ENCODE measurements around the gene PCSK5. TPM values are rescaled to one million over a fixed set of nuclear protein-coding genes. Genes with fewer than 3 reads are reported as not detected.

PCSK5 gene
- 1 to 10 TPM in 1 of 2 donors, under 1 TPM in 1; 0.93 to 3.6 TPM for total RNA-seq
- under 1 TPM; 0.58 to 0.71 TPM for polyA plus RNA-seq

DNA sequence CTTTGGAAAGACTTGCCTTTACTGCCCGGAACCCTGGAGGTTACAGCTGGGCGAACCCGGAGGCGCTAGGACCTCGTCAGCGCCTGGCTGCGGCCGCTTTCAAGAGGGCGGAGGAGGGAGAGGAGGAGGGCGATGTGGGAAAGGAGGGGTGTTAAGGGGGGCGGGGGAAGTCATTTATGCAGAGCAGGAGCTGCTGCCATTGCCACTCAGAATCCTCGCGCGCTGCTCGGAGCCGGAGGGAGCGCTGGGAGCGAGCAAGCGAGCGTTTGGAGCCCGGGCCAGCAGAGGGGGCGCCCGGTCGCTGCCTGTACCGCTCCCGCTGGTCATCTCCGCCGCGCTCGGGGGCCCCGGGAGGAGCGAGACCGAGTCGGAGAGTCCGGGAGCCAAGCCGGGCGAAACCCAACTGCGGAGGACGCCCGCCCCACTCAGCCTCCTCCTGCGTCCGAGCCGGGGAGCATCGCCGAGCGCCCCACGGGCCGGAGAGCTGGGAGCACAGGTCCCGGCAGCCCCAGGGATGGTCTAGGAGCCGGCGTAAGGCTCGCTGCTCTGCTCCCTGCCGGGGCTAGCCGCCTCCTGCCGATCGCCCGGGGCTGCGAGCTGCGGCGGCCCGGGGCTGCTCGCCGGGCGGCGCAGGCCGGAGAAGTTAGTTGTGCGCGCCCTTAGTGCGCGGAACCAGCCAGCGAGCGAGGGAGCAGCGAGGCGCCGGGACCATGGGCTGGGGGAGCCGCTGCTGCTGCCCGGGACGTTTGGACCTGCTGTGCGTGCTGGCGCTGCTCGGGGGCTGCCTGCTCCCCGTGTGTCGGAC is at the start of gene PCSK5:
TSS of gene PCSK5 (plus strand) at position 202 of the 805 bp plus-strand sequence. CDS start at position 711, 509 bp downstream.
- WGBS: under 1% methylated on average over 83 of the region's 83 CpGs
- Histone ChIP-seq H3K27me3 (ENCODE audit: control insufficient read depth in 4 of 4, insufficient read depth in 4 of 4, low read length in 3 of 4) (no peaks in the 10 kb centered on the region), H3K9me3 (ENCODE audit: control insufficient read depth in 4 of 4, low read length in 3 of 4) (no peaks in the 10 kb centered on the region), H3K36me3 (ENCODE audit: control insufficient read depth in 4 of 4, insufficient read depth in 3 of 4, low read depth in 1 of 4, low read length in 3 of 4) (no peaks in the 10 kb centered on the region), H3K9ac (ENCODE audit: low read depth in 1 of 2, low read length in 2 of 2) (peak within 1 kb of the TSS; percentile 61 to 63), H3K4me1 (ENCODE audit: control insufficient read depth in 4 of 4, insufficient read depth in 4 of 4, low read length in 3 of 4) (peaks cover 5 to 33% (median 18%) of the 10 kb centered on the region in 4 donors), H3K4me3 (ENCODE audit: low read depth in 1 of 3, low read length in 3 of 3) (peak within 1 kb of the TSS; percentile 67 to 87 (median 72)), H3K27ac (ENCODE audit: low read depth in 1 of 2, low read length in 2 of 2) (peak within 1 kb of the TSS; percentile 61 to 75)
- TF ChIP-seq HNF4A (conservative IDR thresholded peaks at IDR 0.05) (no peak), YY1 (IDR thresholded peaks at IDR 0.05) (peak; percentile 62), SP1 (IDR thresholded peaks at IDR 0.05) (peak; percentile 20), JUND (IDR thresholded peaks at IDR 0.05) (peak in 1 of 2 donors; percentile 19), RAD21 (IDR thresholded peaks at IDR 0.05) (peak; percentile 30 to 37), RXRA (IDR thresholded peaks at IDR 0.05) (peak in 1 of 2 donors; percentile 34), FOXA2 (IDR thresholded peaks at IDR 0.05) (no peak), NR2F2 (IDR thresholded peaks at IDR 0.05) (peak; percentile 51)
- TF ChIP-seq, protein P1, sequence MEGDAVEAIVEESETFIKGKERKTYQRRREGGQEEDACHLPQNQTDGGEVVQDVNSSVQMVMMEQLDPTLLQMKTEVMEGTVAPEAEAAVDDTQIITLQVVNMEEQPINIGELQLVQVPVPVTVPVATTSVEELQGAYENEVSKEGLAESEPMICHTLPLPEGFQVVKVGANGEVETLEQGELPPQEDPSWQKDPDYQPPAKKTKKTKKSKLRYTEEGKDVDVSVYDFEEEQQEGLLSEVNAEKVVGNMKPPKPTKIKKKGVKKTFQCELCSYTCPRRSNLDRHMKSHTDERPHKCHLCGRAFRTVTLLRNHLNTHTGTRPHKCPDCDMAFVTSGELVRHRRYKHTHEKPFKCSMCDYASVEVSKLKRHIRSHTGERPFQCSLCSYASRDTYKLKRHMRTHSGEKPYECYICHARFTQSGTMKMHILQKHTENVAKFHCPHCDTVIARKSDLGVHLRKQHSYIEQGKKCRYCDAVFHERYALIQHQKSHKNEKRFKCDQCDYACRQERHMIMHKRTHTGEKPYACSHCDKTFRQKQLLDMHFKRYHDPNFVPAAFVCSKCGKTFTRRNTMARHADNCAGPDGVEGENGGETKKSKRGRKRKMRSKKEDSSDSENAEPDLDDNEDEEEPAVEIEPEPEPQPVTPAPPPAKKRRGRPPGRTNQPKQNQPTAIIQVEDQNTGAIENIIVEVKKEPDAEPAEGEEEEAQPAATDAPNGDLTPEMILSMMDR (IDR thresholded peaks at IDR 0.05; ENCODE audit: low read depth, low read length, missing input control): peak; percentile 15
- TF ChIP-seq, protein P2, sequence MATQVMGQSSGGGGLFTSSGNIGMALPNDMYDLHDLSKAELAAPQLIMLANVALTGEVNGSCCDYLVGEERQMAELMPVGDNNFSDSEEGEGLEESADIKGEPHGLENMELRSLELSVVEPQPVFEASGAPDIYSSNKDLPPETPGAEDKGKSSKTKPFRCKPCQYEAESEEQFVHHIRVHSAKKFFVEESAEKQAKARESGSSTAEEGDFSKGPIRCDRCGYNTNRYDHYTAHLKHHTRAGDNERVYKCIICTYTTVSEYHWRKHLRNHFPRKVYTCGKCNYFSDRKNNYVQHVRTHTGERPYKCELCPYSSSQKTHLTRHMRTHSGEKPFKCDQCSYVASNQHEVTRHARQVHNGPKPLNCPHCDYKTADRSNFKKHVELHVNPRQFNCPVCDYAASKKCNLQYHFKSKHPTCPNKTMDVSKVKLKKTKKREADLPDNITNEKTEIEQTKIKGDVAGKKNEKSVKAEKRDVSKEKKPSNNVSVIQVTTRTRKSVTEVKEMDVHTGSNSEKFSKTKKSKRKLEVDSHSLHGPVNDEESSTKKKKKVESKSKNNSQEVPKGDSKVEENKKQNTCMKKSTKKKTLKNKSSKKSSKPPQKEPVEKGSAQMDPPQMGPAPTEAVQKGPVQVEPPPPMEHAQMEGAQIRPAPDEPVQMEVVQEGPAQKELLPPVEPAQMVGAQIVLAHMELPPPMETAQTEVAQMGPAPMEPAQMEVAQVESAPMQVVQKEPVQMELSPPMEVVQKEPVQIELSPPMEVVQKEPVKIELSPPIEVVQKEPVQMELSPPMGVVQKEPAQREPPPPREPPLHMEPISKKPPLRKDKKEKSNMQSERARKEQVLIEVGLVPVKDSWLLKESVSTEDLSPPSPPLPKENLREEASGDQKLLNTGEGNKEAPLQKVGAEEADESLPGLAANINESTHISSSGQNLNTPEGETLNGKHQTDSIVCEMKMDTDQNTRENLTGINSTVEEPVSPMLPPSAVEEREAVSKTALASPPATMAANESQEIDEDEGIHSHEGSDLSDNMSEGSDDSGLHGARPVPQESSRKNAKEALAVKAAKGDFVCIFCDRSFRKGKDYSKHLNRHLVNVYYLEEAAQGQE (IDR thresholded peaks at IDR 0.05): peak; percentile 54
- DNase-seq (ENCODE audit: low spot score): peak; percentile 80

DNA sequence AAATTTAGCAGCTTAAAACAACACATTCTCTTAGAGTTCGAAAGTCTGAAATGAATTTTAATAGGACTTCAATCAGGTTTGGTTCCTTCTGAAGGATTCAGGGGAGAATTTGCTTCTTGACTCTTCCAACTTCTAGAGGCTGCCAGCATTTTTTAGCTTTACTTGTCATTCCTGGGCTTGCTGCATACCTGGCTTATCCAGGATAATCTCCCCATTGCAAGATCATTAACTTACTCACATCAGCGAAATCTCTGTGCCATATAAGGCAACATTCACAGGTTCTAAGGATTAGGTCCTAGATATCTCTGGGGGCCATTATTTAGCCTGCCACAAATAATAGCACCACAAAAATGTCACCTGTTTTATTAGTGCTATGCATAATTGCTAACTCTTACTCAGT is 46.2 kb upstream of the PCSK5 start:
- no peak for DNase-seq (ENCODE audit: low spot score)
- H3K9me3 ChIP-seq (ENCODE audit: control insufficient read depth in 4 of 4, low read length in 3 of 4): peaks cover 0 to 2% (median 0%) of the 10 kb centered on the region in 4 donors
- H3K36me3 ChIP-seq (ENCODE audit: control insufficient read depth in 4 of 4, insufficient read depth in 3 of 4, low read depth in 1 of 4, low read length in 3 of 4): no peaks in the 10 kb centered on the region
- H3K4me3 ChIP-seq (ENCODE audit: low read depth in 1 of 3, low read length in 3 of 3): no peak overlapping the region
- H3K9ac ChIP-seq (ENCODE audit: low read depth in 1 of 2, low read length in 2 of 2): no peak overlapping the region
- H3K27ac ChIP-seq (ENCODE audit: low read depth in 1 of 2, low read length in 2 of 2): no peak overlapping the region
- no peak for TF ChIP-seq JUND (IDR thresholded peaks at IDR 0.05)
- TF ChIP-seq SP1 (IDR thresholded peaks at IDR 0.05): no peak
- no peak for TF ChIP-seq GABPA (IDR thresholded peaks at IDR 0.05 in 1 of 2, conservative IDR thresholded peaks at IDR 0.05 in 1 of 2)
- no peak for TF ChIP-seq YY1 (IDR thresholded peaks at IDR 0.05)
- TF ChIP-seq TAF1 (conservative IDR thresholded peaks at IDR 0.05): no peak
- no peak for TF ChIP-seq FOXA1 (IDR thresholded peaks at IDR 0.05)
- TF ChIP-seq HNF4G (IDR thresholded peaks at IDR 0.05): no peak
- TF ChIP-seq FOXA2 (IDR thresholded peaks at IDR 0.05): no peak
- TF ChIP-seq, protein P3, sequence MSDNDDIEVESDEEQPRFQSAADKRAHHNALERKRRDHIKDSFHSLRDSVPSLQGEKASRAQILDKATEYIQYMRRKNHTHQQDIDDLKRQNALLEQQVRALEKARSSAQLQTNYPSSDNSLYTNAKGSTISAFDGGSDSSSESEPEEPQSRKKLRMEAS (IDR thresholded peaks at IDR 0.05): no peak
- no peak for TF ChIP-seq HNF4A (conservative IDR thresholded peaks at IDR 0.05)
- TF ChIP-seq RAD21 (IDR thresholded peaks at IDR 0.05): no peak
- TF ChIP-seq EGR1 (IDR thresholded peaks at IDR 0.05; ENCODE audit: low read depth in 2 of 2): no peak
- TF ChIP-seq, protein P1 (IDR thresholded peaks at IDR 0.05; ENCODE audit: low read depth, low read length, missing input control): no peak
- no peak for TF ChIP-seq ZBTB33 (IDR thresholded peaks at IDR 0.05)
- TF ChIP-seq, protein P4, sequence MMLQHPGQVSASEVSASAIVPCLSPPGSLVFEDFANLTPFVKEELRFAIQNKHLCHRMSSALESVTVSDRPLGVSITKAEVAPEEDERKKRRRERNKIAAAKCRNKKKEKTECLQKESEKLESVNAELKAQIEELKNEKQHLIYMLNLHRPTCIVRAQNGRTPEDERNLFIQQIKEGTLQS (IDR thresholded peaks at IDR 0.05): no peak
- TF ChIP-seq NR2F2 (IDR thresholded peaks at IDR 0.05): no peak
- no peaks in the 10 kb centered on the region for H3K27me3 ChIP-seq (ENCODE audit: control insufficient read depth in 4 of 4, insufficient read depth in 4 of 4, low read length in 3 of 4)
- no peaks in the 10 kb centered on the region for H3K4me1 ChIP-seq (ENCODE audit: control insufficient read depth in 4 of 4, insufficient read depth in 4 of 4, low read length in 3 of 4)
- 74% methylated on average over 2 of the region's 2 CpGs for WGBS
